AG04450 (cell line): ENCODE data around the gene GNAS-AS1. TPM values are rescaled to one million over a fixed set of nuclear protein-coding genes. Genes with fewer than 3 reads are reported as not detected.

Experiments
- CTCF ChIA-PET: fragments of 300-600, 350-600 bp; formaldehyde crosslinking; extraction: SDS; loops from one replicate; lab custom pipeline; 2022; ENCODE audit warnings: antibody characterized with exemption, inconsistent platforms; lab: Charles Lee
- POLR2A ChIA-PET: fragments of 350-600 bp; formaldehyde crosslinking; extraction: SDS; loops from one replicate; lab custom pipeline; 2021; ENCODE audit warnings: antibody characterized with exemption, inconsistent platforms; lab: Yijun Ruan, JAX
- DNase-seq: peaks from one replicate; pipeline ENCODE4 v3.0.0-alpha.2; 2011; ENCODE audit warnings: low read depth, low spot score
- H3K27ac ChIP-seq: one replicate; pipeline ENCODE4 v1.5.1; 2012; ENCODE audit warnings: low read depth, low read length, control low read depth
- H3K27me3 ChIP-seq: one replicate; pipeline ENCODE4 v1.6.0; 2012; ENCODE audit warnings: low read length; ENCODE audit not compliant: control insufficient read depth, insufficient read depth
- H3K4me3 ChIP-seq: 2 replicates; pipeline ENCODE4 v1.5.1; 2011; ENCODE audit warnings: mild to moderate bottlenecking, low read depth, low read length, control low read depth
- H3K9me3 ChIP-seq: 2 replicates; pipeline ENCODE4 v1.5.1; 2012; ENCODE audit warnings: low read length; ENCODE audit not compliant: control insufficient read depth, insufficient read depth
- CTCF ChIP-seq: IDR thresholded peaks from 2 replicates; pipeline ENCODE4 v1.5.1; 2011; ENCODE audit warnings: low read depth, low read length, control low read depth, inconsistent platforms
- polyA plus RNA-seq: library from polyadenylated mRNA; depleted of rRNA; stranded (reverse); fragments of >200 nt; gene quantifications from 2 replicates; pipeline ENCODE4 v1.2.3, GENCODE V29; 2011

The GNAS-AS1 gene
- polyA plus RNA-seq, 1 experiment, result 0.52 TPM

- TF ChIP-seq CTCF, result no peak
- DNase-seq, result no peak
- no peak overlapping the region for H3K4me3 ChIP-seq
- CTCF ChIA-PET, result no interaction called here
- no peak overlapping the region for H3K27ac ChIP-seq
- no peaks in the 10 kb centered on the region; the same call in 1 of the 2 replicates for H3K9me3 ChIP-seq
- POLR2A ChIA-PET, result interaction anchor here (0.6 kb wide), 1 partner anchor 16 kb away, joined by 3 read pairs; no protein-coding TSS in a partner anchor
- peaks cover 3% of the 10 kb centered on the region for H3K27me3 ChIP-seq
Measured at GRCh38 chr20:58813369-58813768, 37.3 kb downstream of the GNAS-AS1 start.

GRCh38 chr20:58811334-58811733 lies 39.4 kb downstream of the GNAS-AS1 start:
- H3K4me3 ChIP-seq, result no peak overlapping the region
- no peak for TF ChIP-seq CTCF
- H3K27ac ChIP-seq, result no peak overlapping the region
- DNase-seq, result no peak
- CTCF ChIA-PET, result no interaction called here
- POLR2A ChIA-PET, result no interaction called here
- H3K9me3 ChIP-seq, result no peaks in the 10 kb centered on the region; the same call in 1 of the 2 replicates
- H3K27me3 ChIP-seq, result peaks cover 9% of the 10 kb centered on the region

GRCh38 chr20:58810879-58811250 lies 39.8 kb downstream of the GNAS-AS1 start:
- Histone ChIP-seq H3K9me3 (no peaks in the 10 kb centered on the region; the same call in 1 of the 2 replicates), H3K27ac (no peak overlapping the region), H3K27me3 (peaks cover 9% of the 10 kb centered on the region), H3K4me3 (no peak overlapping the region)
- ChIA-PET POLR2A (no interaction called here), CTCF (no interaction called here)
- DNase-seq, result no peak
- no peak for TF ChIP-seq CTCF

DNA sequence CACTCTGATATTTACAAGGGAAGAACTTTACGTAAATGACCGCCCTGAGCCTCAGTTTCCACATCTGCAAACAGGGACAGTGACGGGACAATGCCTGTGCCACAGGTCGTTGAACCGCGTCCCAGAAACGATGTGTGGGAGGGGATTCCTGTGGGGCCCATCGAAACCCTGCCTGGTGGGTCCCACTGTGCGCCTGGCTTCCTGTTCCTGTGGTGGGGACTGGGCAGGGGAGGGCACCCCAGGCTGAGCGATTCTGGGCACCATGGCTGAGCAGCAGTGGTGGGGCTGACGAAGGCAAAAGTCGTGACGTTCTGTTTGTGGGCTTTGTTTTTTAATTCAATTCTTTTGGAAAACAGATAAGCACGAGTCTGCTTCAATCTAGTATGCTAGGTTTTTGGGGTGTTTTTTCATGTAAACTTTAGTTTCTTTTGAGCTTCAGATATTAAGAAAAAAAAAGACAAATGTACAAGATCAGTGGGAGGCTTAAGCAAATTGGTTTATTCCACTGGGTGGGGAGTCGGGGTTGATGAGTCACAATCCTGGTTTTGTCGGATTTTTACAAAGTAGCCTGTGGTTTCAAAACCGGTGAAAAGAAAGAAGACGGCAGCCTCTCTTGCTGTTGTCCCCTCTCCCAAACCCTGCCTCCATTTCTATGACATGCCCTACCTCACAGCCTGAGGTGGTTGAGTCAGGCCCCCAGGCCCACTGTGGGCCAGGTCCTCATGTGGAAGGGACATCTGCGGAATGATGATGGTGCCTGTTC lies 40.4 kb downstream of the GNAS-AS1 start:
- Histone ChIP-seq H3K27me3 (peaks cover 13% of the 10 kb centered on the region), H3K27ac (no peak overlapping the region), H3K4me3 (no peak overlapping the region), H3K9me3 (no peaks in the 10 kb centered on the region; the same call in 1 of the 2 replicates)
- ChIA-PET CTCF (no interaction called here), POLR2A (no interaction called here)
- TF ChIP-seq CTCF, result no peak
- no peak for DNase-seq

DNA sequence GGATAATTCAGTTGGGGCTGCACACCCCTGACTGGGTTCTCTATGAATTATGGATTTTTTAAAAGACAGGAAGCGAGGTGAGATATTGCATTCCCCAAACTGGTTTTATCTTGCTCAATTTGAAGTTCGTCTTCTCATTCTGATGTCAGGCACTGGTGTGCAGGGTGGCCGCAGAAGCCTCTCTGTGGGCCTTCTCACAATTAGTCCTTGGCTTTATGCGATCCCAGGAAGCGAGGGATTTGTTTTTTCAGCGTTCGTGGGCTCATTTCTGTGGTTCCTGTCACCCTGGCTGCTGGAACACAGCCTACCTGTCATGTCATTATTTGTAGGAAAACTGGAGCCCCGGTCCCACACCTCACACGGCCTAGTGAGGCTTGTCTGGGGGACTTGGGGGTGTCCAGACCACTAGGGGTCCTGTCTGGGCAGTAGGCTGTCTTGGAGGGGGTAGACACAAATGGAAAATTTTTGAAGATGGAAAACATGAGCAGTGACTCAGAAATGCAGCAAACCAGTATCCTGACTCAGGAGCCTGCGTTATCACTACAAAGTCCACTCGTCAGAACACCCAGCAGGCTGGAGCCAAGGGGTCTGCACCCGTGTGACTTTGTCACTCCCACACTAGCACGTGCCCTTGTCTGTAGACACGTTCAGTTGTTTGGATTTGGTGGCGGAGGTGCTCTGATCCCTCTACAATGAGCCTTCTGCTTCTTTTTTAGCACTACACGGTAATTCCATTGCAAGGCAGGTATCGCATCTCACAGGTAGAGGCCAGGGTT lies 42.2 kb downstream of the GNAS-AS1 start:
- no peaks in the 10 kb centered on the region; the same call in 1 of the 2 replicates for H3K9me3 ChIP-seq
- DNase-seq, result no peak
- no peak overlapping the region for H3K27ac ChIP-seq
- no peak for TF ChIP-seq CTCF
- ChIA-PET POLR2A (no interaction called here), CTCF (no interaction called here)
- no peak overlapping the region for H3K4me3 ChIP-seq
- peaks cover 21% of the 10 kb centered on the region for H3K27me3 ChIP-seq
